NCI-H2227 (cell line): Measurements from ENCODE around the gene PITPNC1.

Experiments used
- DNase-seq: peaks from one replicate; lab custom pipeline; 2025; ENCODE audit not compliant: unreplicated experiment; lab: John Stamatoyannopoulos, UW

The PITPNC1 gene

GRCh38 chr17:67532326-67532871, 155.3 kb downstream of the PITPNC1 start:
- DNase-seq = no peak

DNA sequence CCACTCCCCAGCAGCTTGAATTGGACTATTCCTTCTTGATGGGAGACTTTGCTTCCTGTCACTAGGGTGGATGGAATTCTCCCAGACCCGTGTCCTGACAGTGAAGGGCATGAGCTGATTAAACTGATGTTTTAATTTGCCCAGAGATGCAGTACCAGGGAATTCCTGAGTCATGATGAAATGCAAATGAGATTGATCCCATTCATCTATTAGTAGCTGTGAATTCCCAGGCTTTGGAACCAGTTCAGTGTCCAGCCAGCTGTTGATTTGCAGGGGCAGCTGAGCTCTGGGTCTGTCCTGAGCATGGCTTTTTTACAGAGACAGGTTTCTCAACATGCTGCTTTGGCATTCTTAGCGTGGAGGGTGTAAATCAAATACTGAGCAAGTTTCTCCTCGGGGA, 157.9 kb downstream of the PITPNC1 start:
- DNase-seq = no peak

- no peak for DNase-seq
Observed at GRCh38 chr17:67542219-67543114, 165.4 kb downstream of the PITPNC1 start.

- DNase-seq = no peak
Observed at GRCh38 chr17:67544364-67544955, 167.4 kb downstream of the PITPNC1 start.

- DNase-seq = no peak
Observed at GRCh38 chr17:67546578-67547527, 169.8 kb downstream of the PITPNC1 start.

DNA sequence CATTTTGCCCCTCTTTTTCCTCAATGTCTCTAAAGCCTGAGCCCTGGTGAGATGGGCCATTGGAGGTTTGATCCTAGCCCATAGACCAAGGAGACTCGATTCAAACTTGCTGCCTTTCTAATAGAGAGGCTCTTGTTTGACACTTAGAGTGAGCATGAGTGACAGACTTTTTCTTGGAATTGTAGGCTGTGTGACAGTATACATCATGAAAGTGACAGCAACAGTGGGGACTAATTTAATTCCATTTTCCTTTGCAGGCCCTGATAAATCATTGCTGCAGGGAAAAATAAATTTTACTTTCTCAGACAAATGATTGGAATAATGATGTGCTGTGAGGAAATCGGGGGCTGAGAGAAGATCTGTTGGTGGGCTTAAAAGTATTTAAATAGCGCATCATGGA, 171.6 kb downstream of the PITPNC1 start:
- DNase-seq = no peak

DNA sequence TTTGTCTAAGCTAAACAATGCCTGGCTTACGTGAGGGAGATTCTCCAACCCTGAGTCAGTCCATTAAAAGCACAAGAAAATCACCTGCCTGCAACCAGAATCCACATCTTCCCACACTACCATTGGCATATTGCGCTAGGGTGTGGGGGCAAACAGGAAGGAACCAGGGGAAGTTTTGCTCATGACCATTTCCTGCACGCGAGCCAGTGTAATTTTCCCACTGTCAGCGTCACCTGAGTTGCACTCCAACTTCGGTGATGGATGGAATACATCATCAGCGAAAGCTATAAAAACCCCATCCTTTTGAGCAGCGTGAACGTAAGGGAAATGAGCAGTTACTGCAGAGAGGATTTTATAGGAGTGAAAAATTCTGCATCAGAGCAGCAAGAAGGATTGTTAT, 172.7 kb downstream of the PITPNC1 start:
- no peak for DNase-seq

DNA sequence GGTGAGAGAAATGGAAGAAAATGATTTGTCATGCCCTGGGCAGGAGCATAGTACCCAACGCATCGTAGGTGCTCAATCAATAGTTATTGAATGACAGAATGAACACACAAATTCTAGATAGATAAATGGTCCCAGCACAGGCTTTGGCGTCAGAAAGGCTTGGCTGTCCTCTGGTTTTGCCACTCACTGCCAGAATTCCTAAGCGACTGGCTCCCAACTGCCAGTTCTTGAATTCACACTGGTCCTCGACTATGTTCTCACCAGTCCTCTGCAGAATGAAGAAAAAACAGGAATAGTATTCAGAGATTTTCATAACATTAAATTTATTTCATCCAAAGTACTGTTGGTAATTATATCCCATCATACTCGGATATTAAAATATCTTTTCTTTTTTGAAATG, 177.6 kb downstream of the PITPNC1 start:
- no peak for DNase-seq

DNA sequence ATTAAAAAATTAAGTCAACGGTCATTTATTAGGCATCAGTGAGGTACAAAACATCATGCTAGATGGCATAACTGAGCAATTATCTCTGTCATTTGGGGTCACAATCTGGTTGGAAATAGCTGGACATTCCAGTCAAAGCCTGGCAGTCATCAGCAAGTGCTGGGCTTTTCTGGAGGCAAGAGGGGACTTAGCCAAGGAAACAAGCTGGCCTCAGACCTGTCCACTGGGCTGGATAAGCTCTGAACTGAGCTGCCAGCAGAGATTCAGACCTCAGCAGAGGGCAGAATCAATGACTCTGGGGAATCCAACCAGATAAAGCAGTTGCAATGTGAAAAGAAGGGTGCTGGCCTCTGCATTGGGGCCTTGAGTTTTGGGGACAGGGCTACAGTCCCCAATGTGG, 178.8 kb downstream of the PITPNC1 start:
- DNase-seq = no peak

GRCh38 chr17:67557052-67557845, 180.2 kb downstream of the PITPNC1 start:
- DNase-seq = no peak

- no peak for DNase-seq
Observed at GRCh38 chr17:67557921-67558320, 180.8 kb downstream of the PITPNC1 start.

DNA sequence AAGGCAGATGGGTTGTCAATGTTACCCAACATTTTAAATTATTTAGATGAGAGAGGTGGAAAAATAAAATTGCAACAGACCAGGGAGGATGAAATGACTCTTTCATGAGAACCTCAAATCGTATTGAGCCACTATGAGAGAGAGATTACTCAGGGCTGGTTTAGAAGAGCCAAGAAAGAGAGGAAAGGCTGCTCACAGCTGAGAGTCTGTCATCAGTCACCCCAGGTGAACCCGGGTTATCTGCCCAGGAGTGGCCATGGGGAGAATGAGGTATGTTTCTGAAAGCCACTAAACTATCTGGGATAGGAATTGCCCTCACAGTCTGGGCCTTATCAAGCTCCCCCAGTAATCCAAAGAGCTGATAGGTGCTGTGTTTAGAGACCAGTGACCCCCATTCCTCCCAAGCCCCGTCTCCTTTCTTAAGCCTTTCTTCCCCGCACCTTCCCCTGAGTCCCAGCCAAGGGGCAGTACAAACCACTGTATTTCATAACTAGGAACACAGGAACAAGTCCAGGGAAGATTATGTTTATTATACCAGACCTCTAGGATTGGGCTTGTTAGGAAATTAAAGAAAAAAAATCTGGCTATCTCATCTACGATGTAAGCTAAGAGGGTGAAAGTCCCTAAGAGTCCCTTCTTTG, 181.8 kb downstream of the PITPNC1 start:
- no peak for DNase-seq

GRCh38 chr17:67559381-67559966, 182.4 kb downstream of the PITPNC1 start:
- DNase-seq = no peak

DNA sequence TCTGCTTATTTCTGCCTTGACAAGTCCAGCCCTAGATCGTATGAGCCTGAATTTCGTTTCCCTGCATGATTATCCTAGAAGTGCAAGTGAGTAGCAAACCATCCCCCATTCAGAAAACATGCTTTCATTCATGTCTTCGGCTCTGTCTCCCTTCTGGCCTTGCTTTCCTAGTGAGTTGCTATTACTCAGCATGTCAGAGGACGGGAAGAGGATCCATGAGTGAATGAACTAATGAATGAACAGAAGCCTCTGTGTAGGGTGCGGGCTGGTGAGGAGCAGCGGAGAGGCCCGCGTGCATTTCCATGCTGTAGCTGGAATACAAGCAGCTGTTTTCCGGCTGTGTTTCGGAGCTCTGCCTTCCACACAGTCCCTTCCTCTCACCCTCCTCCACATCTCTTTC, 184.9 kb downstream of the PITPNC1 start:
- DNase-seq = no peak

DNA sequence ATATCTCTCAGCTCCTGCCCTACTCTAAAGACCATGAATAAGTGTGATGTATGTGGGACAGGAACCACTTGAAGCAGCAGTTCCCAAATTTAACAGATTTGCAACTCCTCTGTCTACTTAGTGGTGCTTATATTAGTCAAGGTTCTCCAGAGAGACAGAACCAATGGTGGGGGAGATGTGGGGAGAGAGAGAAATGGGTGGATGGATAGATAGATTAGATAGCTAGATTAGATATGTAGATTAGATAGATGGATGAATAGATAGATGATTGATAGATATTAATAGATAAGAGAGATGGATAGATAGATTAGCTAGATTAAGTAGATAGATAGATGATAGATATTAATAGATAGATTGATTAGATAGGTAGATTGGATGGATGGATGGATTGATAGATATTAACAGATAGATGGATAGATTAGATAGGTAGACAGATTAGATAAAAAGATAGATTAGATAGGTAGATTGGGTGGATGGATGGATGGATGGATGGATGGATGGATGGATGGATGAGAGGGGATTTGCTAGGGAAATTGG, 186.7 kb downstream of the PITPNC1 start:
- no peak for DNase-seq

DNA sequence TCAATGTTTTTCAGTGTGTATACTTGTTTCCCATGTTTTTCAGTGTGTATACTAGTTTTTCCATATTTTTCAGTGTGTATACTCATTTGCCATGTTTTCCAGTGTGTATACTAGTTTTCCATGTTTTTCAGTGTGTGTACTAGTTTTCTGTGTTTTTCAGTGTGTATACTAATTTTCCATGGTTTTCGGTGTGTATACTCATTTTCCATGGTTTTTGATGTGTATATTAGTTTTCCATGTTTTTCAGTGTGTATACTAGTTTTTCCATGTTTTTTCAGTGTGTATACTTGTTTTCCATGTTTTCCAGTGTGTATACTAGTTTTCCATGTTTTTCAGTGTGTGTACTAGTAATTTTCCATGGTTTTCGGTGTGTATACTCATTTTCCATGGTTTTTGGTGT, 188.0 kb downstream of the PITPNC1 start:
- no peak for DNase-seq

GRCh38 chr17:67566656-67567055, 189.6 kb downstream of the PITPNC1 start:
- DNase-seq = no peak

DNA sequence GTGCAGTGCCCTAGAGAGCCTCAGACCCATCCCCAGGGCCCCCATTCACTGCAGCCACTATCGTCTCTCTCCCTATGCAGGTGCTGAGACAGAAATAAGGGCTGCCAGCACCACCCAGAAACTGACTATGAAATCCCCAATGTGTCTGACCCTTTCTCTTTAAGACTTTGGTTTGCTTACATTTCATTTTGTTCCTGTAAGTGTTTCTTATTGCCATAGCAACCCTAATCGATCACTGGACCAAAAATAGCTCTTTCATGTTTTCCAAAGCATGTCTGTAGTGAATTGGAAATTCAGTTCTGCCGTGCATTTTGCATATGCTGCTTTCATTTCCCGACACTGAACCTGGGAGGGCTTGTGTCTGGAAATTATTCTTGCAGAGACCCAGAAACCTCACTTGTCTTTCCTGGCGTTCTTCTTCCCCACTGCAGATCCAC, 192.0 kb downstream of the PITPNC1 start:
- no peak for DNase-seq

- DNase-seq = no peak
Observed at GRCh38 chr17:67569873-67570272, 192.8 kb downstream of the PITPNC1 start.
